Left lobe of liver (tissue), 2 donors: ENCODE results near the gene PPP1R2. TPM values are rescaled to one million over a fixed set of nuclear protein-coding genes. Genes with fewer than 3 reads are reported as not detected.

Experiments used
- ATAC-seq: fragments of 200-7000 bp; cut with Tn5 transposase; one replicate; pipeline ENCODE4 v1.9.1; 2020; ENCODE audit warnings: mild to moderate bottlenecking, moderate library complexity
- DNase-seq: peaks from one replicate; pipeline ENCODE4 v3.0.0-alpha.2; 2020; ENCODE audit warnings: low spot score
- total RNA-seq: library from RNA; stranded (reverse); gene quantifications from one replicate; pipeline ENCODE4 v1.2.1, GENCODE V29; 2021
- donor health status: DM: no; HTN: no; CAD: no; lungs with moderate emphysema.
- donor health status: DM: no; HTN: yes; CAD: no.

Gene PPP1R2
- total RNA-seq, 1 donor from 2014 or later: 11.8 TPM

GRCh38 chr3:195568630-195569029, 25.5 kb upstream of the PPP1R2 start:
- no peak for ATAC-seq

DNA sequence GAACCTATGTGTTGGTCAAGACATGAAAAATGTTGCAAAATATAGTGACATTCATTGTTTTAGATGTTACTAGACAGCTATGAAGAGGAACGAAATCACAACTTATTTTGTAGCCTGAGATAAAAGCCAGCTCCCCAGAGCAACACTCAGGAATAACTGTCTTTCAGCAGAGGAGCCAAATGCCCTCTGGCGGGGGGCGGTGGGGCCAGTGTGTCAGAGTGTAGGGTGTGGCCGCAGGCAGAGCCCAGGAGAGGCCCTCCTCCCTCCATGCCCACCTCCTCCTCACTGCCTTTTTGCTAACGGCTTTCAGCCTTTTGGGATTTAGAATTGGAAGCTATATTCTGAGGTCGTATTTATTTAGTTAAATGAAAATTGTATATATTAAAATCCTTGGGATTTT, 23.7 kb upstream of the PPP1R2 start:
- DNase-seq: no peak

More at GRCh38 chr3:195568630-195569029, 25.5 kb upstream of the PPP1R2 start:
- DNase-seq: no peak

DNA sequence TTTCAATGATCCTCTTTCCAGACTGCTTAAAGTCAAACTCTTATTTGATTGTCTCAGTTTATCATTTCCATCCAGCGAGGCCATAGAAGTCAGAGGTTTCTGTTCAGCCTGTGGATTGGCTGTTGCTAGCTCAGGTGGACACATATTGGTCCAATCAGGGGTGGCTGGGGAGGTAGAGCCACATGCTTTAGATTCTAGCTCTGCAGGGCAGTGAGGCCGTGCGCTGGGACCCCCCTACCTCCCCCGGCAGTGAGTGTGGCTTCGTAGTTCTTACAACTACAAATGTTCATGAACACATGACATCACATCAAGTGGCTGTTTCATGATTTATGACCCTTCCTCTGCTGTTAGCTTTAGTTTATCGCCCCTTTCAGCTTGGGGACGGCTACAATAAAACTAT, 22.6 kb upstream of the PPP1R2 start:
- ATAC-seq (no peak), DNase-seq (no peak)

More for the DNA sequence above, 23.7 kb upstream of the PPP1R2 start:
- ATAC-seq: no peak

DNA sequence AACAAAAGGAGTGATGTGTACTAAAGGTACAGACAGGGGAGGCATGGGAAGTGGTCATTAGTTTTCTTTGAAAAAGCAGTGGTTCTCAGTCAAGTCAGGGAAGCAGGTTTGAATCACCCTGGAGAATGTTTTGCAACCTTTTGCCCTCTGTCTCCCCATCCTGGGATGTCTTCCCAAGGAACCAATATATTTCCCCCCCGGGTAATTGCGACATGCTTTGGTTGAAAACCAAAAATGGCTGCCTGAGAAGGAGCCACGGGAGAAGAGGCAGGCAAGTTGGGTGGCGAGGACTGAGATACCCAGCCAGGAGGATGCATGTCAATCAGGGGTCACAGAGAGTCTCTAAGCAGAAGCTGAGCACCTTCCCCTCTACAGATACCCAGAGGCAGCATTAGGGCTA, 20.2 kb upstream of the PPP1R2 start:
- ATAC-seq (no peak), DNase-seq (no peak)

- no peak for ATAC-seq
- DNase-seq: no peak
Measured at GRCh38 chr3:195559723-195560409, 16.7 kb upstream of the PPP1R2 start.

- no peak for DNase-seq
- peak; percentile 38 for ATAC-seq
Measured at GRCh38 chr3:195558602-195559001, 15.5 kb upstream of the PPP1R2 start.

GRCh38 chr3:195557322-195557721, 14.2 kb upstream of the PPP1R2 start:
- ATAC-seq: no peak
- no peak for DNase-seq

GRCh38 chr3:195556390-195556789, 13.3 kb upstream of the PPP1R2 start:
- DNase-seq: no peak
- no peak for ATAC-seq

DNA sequence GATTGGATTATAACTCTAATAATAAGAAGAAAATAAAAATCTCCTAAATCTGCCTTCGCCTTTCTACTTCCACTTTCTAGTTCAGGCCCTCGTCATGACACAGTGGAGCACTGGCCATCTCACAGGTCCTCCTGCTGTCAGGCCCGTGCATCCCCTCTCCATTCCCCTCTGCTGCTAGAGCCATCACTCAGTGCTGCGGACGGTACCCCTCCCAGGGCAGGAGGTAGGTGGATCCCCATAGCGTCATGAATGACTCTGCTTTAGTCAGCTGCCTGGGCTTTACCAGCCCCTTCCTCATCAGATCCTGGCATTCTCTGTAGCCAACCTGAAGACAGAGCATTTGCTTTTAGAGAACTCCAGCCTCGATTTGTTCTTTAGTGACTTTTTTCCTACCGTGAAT, 12.0 kb upstream of the PPP1R2 start:
- ATAC-seq: no peak

GRCh38 chr3:195554458-195554857, 11.3 kb upstream of the PPP1R2 start:
- ATAC-seq (no peak), DNase-seq (no peak)

More for the DNA sequence above, 12.0 kb upstream of the PPP1R2 start:
- DNase-seq: no peak

DNA sequence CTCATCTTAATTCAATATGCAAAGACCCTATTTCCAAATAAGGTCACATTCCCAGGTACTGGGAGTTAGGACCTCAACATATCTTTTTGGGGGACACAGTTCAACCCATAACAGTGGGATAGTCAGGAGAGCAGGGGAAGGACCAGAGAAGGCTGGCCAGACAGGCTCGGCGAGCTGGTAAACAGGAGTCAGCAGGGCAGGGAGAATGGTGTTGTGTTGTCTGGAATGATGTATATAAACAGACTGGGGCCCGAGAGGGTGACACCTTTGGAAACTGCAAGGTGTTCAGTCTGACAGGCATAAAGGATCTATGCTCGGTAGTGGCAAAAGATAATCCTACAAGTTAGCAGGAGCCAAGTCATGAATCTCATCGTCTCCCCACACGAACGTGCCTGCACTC, 10.1 kb upstream of the PPP1R2 start:
- no peak for ATAC-seq
- DNase-seq: no peak

- ATAC-seq: no peak
- DNase-seq: no peak
Measured at GRCh38 chr3:195551381-195551978, 8.4 kb upstream of the PPP1R2 start.

- ATAC-seq: no peak
- DNase-seq: no peak
Measured at GRCh38 chr3:195550723-195551122, 7.6 kb upstream of the PPP1R2 start.

GRCh38 chr3:195549931-195550519, 6.9 kb upstream of the PPP1R2 start:
- no peak for DNase-seq
- ATAC-seq: no peak

DNA sequence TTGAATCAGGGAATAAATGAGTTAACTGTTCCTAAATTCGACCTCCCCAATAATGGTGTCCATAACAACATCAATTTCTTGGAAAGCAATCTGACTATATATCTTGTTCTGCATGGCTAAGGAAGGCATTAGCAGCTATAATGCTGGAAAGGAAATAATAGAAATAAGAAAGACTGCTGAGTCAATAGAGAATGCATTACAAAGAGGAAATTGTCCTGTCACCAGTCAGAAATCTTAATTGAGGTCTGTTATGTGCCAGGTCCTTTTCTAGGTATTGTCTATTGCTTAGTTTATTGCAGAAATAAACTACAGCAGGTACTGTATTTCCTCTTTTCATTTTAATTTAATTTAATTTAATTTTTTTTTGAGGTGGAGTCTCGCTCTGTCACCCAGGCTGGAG, 5.9 kb upstream of the PPP1R2 start:
- DNase-seq (no peak), ATAC-seq (no peak)

- no peak for ATAC-seq
- no peak for DNase-seq
Measured at GRCh38 chr3:195548501-195548900, 5.4 kb upstream of the PPP1R2 start.

GRCh38 chr3:195548006-195548405, 4.9 kb upstream of the PPP1R2 start:
- DNase-seq (no peak), ATAC-seq (no peak)

GRCh38 chr3:195546130-195546560, 3.0 kb upstream of the PPP1R2 start:
- DNase-seq: no peak

DNA sequence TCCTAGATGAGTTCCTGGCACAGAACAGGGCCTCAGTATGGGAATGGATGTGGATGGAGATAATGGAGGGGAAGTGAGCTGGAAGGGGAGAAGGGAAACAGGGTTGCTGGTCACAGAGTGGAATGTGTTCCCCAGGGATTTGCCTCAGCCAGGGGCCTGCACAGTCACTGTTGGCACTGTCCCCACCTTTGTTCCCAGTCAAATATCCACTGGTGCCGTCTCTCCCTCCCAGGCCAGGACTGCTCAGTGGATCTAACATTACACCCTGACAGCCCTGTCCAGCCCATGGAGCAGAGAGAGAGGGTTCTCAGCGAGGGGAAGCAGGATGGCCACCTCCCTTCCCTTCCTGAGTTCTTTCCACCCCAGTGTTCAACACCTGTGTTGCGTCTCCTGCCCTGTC, 1.5 kb upstream of the PPP1R2 start:
- ATAC-seq (no peak), DNase-seq (no peak)

More at GRCh38 chr3:195546130-195546560, 3.0 kb upstream of the PPP1R2 start:
- no peak for ATAC-seq

DNA sequence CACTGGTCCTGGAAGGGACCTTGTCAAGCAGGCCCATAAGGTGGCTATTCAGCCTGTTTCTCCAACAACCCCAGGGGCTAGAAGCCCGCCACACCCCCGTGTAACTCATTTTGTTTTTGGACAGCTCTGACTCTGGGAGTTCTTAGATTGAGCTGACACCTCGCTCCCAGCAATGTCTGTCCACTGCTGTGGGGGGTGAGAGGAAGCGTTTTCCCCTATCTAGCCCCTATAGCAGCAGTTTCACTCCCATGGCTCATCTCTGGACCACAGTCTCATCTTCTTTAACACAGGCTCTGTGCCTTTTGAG, 1.1 kb upstream of the PPP1R2 start:
- DNase-seq: no peak
- no peak for ATAC-seq

- DNase-seq: peak; percentile 51
- ATAC-seq: peak; percentile 1
Measured at GRCh38 chr3:195543500-195544229, 540 bp upstream of the PPP1R2 start.

- DNase-seq: no peak
- ATAC-seq: peak; percentile 2
Measured at GRCh38 chr3:195542316-195542697, 818 bp downstream of the PPP1R2 start.
